Activated CD4-positive, CD25-positive, alpha-beta regulatory T cell treated with anti-CD3 and anti-CD28 coated beads, Interleukin-2, amount 50 U/mL, for 16 hours (primary cell): ENCODE data around the gene DSTYK.
"Not testable (repeated sequence)": the region's sequence is repeated elsewhere in the genome, so short reads cannot be mapped to it uniquely, and the experiment has no call there.

ENCODE experiments used
- DNase-seq: peaks from one replicate; pipeline ENCODE4 v3.0.0-alpha.2; 2020; ENCODE audit warnings: low read depth, low spot score

DSTYK gene

DNA sequence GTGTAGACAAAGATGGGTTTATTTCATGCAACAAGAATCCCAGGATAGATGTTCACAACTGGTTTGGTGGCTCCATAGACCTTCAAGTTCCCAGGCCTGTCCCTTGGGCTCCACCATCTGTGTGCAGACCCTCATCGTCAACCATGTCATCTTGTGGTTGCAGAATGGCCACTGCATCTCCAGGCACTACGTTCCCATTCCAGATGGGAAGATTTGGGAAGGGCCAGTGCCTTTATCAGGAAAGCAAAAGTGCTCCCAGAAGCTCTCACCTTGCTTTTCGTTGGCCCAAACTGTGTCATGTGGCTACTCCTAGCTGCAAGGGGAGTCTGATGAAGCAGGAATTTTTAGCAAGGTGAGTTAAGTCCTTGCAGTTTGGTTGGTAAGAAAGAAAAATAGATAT lies 29.1 kb upstream of the DSTYK start:
- no peak for DNase-seq

DNA sequence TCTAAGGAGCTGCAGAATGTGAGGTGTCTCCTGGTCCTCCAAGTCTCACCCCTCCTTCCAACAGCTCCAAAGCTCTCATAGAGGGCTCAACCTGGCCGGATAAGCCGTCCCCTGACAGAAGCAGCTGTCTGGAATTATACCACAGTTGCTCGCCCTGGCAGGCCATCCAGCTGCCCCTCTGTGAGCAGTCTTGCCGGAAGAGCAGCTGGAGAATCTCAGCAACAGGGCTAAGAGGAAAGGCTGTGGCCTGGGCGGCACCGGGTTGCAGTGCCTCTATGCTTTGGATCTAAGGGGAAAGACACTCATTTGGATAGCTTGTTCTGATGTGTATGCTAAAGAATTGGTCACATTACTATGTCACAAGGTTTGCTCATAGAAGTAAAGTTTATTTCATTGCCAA lies 28.6 kb upstream of the DSTYK start:
- no peak for DNase-seq

DNA sequence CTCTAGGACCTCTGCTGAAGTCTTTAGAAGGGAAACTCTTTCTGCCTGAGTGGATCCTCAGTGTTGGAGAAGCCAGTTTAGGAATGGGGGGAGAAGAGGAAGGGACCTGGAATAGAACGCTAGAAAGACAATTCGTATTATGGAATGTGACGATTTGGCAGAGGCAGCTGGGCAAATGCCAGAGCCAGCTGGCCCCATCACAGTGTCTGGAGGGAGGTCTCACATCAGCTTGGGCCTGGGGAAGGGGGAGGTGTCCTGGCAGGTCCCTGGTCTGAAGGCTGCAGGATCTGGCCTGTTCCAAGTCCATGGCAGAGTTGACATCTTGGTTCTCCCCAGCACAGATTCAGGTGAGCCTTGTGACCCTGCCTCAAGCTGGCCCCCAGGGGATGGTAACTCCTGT lies 27.6 kb upstream of the DSTYK start:
- no peak for DNase-seq

DNA sequence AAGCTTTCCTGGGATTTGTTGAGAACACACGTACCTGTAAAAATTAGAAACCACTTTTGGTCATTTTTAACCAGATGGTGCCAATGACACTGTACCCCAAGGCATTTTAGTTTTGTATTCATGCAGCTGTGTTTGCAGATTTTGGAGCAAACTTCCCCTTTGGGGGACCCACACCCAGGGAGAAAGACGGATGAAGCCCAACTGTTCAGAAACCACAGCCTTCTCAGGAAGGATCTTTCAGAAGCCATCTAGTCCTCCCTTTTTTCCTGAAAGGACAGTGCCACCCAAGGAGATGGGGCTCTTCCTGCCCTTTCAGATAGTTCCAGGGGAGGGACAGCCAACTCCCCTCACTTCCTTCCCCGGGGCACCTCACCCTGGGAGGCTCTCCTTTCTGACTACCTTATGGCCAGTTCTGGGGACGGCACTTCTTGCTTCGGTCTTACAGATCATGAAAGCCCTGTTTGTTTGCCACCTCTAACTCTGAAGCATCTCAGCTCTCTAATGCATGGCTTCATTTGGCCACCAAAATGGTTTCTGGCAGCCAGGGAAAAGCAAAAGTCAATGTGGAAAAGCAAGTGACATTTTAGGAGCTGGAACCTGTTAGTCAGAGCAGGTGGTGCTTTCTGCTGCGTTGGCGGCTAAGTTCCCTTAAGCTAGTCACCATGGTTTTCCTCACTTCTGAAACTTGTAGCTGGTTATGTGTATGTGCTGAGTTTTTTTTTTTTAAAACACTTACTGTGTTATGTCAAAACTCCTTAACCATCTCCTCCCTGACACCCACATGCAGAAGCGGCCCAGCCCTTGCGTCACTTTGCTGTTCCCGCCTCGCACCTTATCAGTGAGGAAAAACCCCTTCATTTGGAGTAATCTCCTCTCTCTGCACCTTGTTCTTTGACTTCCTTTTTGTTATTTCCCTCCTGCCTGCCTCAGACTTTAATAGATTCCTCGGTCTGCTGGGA lies 26.3 kb upstream of the DSTYK start:
- no peak for DNase-seq

DNA sequence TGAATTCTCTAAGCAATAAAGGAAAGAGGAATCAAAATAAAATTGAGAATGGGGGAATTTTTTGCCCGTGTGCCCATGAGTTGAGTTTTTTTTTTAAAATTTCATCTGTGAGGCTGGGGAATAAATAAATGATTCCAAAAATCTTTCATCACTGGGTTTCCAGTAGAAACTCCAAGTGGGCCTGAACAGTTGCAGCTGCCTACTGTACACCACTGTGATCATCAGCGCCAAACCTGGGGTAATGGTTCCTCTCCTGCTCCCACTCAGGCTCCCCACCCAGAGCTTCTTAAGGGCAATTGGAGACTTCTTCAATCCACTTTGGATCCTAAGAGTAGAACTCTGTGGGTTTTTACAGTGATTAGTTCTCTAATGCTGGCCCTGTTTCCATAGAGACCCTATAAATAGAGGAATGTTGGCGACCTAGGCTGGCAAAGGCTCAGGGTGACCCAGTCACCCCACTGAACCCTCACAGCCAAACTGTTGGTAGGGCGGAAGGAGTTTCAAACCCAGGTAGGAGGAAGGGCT lies 25.5 kb upstream of the DSTYK start:
- no peak for DNase-seq

DNA sequence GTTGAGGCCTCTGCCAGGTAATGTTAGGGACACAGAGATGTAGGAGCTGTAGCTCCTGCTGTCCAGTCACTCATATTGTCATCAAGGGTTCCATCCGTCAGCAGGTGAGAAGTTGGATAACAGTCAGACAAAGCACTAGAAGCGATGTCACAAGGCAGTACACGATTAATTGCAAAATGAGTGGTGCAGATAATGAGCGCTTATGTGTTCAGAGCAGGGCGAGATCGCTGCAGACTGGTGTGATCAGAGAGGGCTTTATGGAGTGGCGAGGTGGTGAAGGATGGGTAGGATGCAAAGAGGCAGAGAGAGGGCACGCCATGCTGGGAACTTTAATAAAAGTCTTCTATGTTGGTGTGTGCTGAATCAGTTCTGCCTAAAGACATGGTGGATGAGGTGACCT lies 25.0 kb upstream of the DSTYK start:
- DNase-seq: no peak

DNA sequence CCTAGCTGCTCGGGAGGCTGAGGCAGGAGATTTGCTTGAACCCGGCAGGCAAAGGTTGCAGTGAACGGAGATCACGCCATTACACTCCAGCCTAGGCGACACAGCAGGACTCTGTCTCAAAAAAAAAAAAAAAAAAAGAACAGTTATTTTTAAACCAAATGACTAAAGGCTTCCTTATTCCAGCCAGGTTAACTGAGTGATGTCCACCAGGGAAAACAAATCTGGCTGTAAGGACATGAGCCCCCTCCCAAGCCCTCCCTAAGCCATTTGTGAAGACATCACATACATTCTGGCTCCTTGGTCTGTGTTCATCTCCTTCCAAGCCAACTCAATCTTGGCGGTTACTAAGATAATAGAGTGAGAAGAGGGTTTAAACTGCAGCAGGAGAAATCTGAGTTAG lies 24.4 kb upstream of the DSTYK start:
- no peak for DNase-seq

DNA sequence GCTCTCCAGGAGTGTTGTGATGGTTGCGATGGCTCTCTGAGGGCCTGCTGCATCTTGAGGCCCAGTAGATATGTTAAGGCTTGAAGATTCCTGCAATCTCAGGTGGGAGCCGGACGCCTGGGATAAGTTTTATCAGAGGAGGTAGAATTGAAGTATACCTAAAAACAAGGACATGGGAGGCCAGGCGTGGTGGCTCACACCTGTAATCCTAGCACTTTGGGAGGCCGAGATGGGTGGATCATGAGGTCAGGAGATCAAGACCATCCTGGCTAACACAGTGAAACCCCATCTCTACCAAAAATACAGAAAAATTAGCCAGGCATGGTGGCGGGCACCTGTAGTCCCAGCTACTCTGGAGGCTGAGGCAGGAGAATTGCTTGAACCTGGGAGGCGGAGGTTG lies 22.5 kb upstream of the DSTYK start:
- DNase-seq: not testable (repeated sequence)

DNA sequence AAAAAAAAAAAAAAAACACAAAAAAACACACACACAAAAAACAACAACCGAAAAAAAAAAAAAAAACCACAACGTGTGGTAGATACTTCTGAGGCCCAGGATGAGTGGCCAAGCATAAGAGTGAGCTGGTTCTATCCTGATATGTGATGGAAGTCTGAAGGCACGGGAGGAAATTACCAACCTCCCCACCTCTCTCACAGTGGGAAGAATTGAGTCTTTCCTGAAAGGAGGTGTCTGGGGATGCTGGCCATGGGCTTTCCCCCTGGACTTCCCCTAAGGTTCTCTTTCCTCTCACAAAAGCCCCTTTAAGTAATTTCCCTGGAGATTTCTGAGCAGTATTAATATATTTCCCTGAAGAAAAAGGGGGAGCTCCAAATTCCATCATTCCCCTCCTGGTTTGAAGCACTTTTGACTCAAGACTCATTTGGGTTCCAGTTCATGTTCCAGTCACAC lies 21.5 kb upstream of the DSTYK start:
- no peak for DNase-seq

DNA sequence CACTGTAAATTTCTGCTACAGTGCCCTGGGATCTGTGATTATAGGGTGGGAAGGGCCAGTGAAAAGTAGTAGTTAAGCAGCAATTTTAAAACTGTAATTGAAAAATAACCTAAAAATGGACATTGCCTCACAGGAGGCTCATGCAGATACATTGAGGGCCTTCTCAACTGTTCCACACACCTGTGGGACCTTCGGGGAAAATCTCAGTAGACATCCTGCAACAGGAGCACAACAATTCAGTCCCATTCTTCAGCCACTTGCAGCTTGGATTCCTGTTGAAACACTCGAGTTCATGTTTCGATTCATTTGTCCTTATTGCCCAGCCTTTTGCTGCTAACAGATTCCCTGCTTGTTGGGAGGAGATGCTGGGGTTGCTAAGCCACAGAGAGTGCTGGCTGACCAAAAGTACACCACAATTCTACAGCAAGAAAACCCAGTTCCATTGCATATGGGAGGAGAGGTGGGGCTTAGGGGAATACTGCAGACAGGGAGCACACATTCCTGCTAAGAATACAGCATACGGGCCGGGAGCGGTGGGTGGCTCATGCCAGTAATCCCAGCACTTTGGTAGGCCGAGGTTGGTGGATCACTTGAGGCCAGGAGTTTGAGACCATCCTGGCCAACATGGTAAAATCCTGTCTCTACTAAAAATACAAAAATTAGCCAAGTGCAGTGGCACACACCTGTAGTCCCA lies 20.8 kb upstream of the DSTYK start:
- DNase-seq: no peak

DNA sequence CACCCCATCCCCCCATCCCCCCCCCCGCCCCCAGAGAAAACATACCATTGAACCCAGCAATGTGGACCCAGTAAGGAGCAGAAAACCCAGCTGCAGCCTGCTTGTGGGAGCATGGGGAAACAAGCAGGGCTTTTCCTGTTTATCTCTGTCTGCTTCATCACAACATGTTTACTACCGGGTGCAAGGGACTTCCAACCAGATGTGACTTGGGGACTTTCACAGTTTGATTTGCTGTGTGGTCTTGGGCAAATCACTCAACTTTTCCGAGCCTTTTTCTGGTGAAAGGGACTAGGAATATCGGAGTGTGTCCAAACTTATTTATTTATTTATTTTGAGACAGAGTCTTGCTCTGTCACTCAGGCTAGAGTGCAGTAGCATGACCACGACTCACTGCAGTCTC lies 19.5 kb upstream of the DSTYK start:
- DNase-seq: no peak

DNA sequence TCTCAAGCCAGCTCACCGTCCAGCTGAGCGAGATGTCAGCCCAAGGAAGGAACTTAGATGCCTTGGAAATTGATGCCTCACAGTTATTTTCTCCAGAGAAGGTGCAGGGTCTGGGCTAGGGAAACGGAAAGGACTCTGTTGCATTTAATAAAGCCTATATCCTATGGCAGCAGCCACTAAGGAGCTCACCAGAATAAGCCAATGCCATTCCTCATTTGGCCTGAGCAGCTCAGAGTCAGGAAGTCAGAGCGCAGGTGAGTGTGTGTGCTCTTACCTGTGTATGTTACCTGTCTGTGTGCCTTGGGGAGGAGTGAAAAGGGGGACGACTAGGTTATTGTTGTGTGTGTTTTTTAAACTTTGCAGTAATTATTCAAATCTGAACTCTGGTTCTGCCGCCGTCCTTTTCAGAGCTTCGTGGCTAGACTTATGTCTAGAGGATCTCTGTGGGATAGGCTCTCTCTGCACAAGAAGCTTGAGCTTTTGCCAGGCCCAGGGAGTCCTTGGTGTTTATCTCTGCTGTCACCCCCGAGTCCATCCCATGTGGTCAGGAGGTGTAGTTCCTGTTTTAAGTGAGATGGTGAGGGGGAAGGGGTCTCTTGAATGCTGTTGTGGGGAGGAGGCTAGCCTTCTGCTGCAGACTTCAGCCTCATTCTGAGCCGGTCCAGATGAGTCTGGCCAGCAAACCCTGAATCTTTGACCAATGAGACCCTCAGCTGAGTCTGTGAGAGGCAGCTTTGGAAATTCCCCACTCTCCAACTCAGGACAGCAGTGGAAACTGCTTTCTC lies 18.6 kb upstream of the DSTYK start:
- DNase-seq: no peak

DNA sequence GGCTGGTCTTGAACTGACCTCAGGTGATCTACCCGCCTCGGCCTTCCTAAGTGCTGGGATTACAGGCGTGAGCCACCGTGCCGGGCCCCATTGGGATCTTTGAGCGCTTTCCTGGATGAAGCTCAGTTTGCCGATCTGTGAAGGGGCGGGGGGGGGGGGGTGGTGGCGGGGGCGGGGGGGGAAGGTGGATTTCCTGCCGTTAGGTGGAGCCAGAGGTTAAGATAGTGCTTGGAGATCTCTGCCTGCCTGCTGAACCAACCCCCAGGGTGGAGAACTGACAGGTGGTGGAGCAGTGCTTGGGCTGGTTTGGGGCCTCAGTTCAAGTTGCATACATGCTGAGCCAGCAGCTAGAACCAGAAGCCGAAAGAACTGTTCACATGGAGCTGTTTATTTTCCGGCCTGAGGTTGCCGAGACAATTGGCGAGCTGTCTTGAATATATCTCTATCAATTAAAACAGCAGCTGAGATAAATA lies 17.9 kb upstream of the DSTYK start:
- peak; percentile 20 for DNase-seq

DNA sequence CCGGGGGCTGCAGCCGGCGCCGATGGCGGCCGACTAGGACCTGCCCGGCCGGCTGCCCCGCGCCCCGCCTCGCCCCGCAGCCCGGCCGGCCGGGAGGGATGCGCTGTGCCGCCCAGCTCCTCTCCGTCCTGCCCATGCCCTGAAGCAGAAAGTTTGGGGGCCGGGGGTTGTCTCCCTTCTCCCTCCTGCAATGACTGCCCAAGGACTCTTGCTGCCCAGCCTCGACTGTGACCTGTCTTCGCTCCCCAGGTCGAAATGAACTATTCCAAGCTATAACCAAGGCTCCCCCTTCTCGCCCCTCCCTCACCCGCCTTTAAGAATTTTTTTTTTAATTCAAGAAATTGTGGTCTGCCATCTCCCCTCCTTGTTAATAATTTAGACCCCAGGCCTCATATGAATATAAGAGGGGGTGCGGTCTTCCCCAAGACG lies 16.6 kb upstream of the DSTYK start:
- no peak for DNase-seq

DNA sequence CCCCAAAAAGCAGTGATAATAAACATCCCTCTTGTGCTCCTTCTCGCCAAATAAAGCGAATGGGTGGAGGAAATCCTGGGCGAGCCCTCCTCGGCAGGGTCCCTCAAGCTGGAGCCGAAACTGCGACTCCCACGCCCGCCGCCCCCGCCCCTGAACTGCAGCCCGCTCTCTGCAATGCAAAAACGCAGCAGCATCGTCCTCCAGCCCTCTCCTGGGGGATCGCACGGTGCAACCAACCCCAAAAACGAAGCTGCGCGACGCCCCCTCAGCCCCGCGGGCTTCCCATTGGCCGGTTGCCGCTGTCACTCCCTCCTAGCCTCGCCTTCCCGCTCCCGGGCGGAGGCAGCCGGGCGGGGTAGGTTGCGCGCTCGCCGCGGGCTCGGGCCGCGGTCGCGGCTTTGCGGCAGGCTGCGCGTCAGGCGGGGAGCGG lies 16.1 kb upstream of the DSTYK start, which contains the start of gene TMCC2:
Gene TMCC2 (plus strand): TSS at position 363 of the 430 bp plus-strand sequence. CDS start 619 bp downstream, outside the sequence.
- DNase-seq: peak; percentile 23

DNA sequence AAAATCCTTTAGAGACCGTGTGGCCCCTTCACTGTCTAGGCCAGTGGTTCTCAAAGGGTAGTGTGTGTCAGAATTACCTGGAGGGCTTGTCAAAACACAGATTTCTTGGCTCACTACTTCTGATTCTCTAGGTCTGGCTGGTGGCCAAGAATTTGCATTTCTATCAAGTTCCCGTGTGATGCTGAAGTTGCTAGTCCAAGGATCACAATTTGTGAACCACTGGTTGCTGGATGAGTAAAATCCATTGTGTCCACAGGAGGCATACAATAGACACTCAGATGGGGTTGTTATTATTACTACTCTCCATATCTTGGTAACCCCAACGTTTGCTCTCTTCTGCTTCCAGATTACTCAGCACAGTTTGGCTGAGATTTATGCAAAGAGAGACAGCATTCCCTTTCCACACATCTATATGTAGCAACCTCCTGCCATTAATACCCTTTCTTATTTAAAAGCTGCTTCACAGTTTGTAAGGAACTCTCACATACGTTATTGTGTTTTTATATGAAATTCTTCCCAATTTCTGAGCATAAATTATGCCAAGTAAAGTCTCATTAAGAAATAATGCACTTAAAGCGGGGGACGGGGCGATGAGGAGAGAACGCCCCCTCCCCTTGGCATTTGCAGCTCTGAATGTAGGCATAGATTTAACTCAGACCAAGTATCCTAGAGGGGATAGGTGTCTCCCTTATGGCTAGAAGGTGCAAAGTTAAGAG lies 15.5 kb upstream of the DSTYK start:
- no peak for DNase-seq

DNA sequence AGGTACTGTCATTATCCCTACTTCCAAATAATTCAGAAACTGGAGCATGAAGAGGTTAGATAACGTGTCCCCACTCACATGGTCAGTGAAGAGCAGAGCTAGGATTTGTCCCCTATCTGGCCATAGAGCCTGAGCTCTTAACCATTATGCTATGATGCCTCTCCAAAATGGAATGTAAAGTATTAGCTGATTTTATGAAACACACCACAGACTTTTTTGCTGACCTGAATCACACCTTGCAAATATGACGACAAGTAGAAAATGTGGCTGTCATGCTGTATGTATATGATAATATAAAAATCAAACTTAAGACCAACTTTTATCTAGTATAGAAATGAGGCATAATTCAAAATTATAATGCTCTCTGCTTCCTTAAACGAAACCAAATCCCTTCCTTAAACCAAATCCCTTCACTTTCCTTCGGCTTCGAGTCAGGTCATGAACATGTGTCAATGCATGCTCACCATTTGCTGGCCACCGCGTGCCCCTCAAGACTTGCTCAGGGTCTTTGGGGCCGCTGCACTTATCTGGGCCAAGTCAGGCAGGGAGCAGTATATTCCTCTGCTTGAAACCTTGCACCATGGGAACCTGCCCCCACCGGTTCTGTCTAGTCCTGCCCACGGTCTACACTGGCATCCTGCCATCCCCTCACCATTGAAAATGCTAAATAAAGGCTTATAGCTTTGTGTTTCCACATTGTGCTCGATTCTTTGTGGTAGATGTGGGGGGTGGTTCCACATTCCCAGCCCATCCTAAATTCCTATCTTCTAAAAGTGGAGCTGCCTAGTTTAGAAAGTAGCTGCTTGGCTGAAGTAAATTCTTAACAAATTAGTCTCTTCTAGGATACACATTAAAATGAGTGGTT lies 14.6 kb upstream of the DSTYK start:
- DNase-seq: no peak

DNA sequence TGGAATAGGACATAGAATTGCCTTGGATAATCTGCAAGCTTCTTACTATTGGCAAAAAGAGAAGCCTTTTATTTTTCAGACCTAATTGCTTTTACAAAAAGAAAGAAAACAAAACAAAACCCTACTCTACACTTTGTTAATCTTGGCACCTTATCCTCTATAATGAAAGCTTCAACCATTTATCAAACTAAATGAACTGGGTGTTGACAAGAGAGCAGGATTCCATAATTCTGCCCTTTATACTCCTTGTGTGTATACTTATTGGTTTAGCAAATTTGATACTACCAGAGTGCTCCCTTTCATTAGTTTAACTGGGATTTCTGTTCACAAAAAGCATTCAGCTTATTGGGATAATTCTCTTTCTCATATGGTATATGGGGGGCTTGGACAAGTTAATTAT lies 13.2 kb upstream of the DSTYK start:
- no peak for DNase-seq

DNA sequence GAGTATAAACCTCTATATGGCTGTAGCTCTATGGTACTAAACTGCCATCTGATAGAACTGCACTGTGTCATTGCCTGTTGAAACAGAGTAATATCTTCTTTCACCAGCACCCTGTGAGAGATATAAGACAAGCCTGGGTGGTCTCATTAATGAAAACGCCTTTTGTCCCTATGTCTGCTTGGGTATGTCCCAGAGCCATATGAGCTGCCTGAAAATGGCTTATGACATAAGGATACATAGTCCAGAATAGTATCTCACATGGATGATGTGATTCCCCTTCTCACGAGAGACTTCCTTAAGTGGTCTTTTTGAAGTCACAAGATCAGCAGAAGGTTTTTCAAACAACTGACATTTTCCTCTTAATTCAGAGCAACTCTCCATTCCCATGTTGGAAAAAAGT lies 8.9 kb upstream of the DSTYK start:
- DNase-seq: no peak

DNA sequence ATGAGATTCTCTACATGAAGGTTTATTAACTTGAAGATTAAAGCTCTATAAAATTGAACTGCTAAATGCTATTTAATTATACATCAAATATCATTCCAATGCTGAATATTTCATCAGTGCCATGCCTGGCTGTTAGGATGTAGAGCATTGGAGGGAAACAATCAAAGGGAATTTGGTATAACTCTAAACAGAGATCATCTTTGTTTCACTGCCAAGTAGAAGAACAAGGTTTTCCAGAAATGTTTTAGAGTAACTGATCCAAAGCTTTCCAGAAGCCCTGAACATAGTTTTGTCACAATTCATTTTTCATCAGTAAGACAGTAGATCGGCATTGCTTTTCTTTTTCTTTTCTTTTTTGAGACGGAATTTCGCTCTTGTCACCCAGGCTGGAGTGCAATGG lies 5.9 kb upstream of the DSTYK start:
- DNase-seq: no peak
